Iris pigment epithelial cell (primary cell): ENCODE measurements around the gene CD93.
A peak's percentile ranks its signal among the peaks of the same experiment; 100 is the strongest.

Experiments
- DNase-seq: peaks from one replicate; pipeline ENCODE4 v3.0.0-alpha.2; 2011; ENCODE audit warnings: low read depth

Gene CD93

DNA sequence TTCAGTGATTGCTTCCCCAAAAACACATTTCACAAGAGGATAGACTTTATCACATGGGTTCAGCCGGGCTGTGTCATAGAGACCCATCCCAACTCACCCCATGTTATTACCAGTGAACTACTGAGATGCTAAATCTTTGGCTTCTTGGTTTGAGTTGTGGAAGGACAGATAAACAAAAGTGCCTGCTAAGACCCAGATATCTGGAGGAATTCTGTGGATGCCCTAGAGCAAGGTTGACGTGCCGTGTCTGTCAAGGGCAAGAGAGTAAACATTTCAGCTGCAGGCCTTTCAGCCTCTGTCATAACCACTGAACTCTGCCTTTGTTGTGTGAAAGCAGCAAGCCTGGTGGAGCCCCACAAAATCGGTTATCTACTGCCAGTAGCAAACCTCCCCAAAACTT, 25.5 kb downstream of the CD93 start:
- no peak for DNase-seq

DNA sequence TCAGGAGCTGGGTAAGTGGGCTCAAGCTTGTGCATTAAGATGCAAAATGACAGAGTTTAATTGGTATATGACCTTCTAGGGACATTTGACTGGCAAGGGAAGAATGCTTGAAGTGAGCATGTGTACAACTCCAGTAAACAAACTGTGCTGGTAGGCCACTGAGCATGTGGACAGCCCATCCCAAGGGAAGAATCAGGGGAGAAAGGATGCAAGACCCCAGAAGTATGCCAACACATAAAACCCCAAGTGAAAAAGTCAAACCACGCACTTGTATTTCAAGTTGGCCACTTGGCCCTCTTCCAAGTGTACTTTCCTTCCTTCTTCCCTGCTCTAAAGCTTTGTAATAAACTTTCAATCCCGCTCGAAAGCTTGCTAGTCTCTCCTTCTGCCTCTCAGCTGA, 26.3 kb downstream of the CD93 start:
- peak; percentile 5 for DNase-seq

DNA sequence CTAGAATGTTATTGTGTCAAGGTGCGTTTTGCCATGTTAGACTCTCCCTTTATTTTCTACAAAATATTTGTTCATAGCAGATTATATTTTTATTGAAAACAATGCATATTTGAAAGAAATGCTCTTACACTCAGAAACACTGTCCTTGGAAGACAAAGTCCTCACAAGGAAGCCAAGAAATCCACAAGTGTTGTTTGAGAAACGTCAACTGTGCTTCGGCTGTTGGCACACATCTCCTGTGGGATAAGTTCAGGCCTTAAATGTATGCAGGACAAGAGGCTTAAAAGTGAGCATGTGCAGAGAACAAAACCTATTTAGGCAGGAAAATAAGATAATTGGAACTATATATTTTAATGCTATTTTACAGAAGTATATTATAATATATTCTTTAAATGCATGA, 27.1 kb downstream of the CD93 start:
- DNase-seq, result no peak

DNA sequence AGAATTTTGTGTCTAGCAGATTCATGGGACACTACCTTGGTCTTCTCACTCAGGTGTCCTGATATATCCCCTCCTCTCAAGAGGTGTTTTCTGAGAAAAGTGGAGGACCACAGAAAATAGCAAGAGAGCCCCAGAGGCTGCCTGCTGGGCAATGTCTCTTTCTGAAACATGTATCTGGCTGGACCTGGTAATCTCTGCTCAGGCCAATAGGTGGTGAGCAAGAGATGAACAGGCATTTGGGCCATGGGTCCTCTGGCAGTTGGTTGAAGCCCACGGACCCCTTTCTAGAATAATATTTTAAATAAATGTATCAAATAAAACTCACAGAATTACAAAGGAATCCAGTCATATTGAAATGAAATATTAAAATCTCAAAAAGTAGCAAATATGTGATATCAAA, 27.9 kb downstream of the CD93 start:
- no peak for DNase-seq

DNA sequence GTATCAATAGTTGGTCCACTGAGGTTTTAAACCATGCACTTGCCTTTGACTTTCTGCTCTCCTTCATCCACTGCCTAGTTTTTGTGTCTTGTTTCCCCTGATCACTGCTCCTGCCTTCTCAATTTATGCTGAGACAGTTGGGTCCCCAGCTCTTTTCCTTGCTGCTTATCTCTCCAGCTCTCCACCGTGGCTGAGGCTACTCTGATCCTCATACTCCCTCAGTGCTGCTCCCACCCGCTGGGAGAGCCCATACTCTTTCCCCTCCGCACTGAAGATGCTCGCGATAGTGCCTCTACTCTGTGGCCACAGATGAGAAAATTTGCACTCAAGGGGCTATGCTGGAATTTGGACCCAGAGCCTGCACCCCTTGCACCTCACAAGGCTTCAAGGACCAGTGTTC, 33.2 kb downstream of the CD93 start:
- DNase-seq, result no peak

DNA sequence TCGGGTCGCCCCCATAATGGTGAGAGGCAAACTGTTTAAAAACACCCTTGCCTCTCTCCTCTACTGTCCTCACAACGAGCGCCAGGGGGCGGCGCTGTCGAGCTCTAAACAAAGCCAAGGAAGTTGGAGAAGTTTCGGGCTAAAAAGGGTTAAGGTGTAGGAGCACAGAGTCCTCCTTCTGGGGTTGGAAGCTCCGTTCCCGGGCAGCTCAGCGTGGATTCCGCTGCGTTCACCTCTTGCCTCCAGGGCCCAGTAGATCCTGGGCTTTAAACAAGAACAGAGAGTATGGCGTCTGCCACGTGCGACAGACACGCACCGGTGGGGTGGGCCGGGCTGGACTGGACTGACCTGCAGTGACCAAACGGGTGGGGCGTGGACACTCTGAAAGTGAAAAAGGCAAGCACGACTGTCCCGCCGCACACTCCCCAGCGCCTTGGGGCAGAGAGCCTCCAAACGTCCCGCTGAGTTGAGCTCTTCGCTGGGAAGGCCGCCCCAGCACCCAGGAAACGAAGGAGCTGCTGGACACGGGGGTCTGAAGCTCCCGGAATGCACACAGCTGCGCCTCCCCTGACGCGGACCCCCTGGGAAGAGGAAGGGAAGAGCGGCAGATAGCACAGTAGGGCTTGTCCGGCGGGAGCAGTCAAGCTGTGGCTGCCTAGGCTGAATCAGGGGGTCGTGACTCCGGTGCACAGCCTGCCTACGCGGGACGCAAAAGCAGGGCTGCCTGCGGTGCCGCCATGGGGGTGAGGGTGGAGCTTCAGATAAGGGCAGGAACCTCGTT, 35.1 kb downstream of the CD93 start:
- DNase-seq, result peak; percentile 83

DNA sequence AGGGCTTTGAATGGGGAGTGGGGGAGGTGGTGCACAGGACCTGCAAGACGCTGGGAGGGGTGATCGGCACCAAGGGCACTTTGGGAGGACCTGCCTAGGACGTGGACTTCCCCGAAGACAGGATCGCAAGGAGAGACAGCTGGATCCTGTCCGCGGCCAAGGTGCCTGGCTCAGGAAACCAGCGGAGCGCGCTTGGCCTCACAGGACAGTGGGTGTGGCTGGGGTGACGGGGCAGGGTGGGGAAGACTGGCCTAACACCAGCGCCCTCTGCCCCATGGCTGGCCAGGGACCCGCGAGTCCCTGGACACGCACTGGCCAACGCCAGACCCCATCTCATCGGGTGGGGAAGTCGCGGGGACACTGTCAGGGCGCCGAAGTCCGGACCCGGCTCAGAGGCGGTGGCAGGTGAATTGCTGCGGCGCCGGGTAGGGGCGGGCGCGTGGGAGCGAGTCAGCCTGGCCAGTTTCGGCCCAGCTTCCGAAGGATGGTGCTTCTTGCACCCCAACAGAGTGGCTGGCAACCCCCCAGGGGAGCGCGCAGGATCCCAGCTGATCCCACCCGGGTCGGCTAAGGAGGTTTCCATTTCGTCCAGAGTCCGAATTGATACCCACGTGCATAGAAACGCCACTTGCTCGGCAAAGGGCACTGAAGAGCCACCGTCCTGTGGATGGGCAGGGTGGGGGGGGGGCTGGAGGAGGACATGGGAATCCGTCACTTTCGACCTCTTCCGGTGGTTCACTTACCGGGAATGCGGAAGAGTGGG, 35.9 kb downstream of the CD93 start:
- peak; percentile 15 for DNase-seq

DNA sequence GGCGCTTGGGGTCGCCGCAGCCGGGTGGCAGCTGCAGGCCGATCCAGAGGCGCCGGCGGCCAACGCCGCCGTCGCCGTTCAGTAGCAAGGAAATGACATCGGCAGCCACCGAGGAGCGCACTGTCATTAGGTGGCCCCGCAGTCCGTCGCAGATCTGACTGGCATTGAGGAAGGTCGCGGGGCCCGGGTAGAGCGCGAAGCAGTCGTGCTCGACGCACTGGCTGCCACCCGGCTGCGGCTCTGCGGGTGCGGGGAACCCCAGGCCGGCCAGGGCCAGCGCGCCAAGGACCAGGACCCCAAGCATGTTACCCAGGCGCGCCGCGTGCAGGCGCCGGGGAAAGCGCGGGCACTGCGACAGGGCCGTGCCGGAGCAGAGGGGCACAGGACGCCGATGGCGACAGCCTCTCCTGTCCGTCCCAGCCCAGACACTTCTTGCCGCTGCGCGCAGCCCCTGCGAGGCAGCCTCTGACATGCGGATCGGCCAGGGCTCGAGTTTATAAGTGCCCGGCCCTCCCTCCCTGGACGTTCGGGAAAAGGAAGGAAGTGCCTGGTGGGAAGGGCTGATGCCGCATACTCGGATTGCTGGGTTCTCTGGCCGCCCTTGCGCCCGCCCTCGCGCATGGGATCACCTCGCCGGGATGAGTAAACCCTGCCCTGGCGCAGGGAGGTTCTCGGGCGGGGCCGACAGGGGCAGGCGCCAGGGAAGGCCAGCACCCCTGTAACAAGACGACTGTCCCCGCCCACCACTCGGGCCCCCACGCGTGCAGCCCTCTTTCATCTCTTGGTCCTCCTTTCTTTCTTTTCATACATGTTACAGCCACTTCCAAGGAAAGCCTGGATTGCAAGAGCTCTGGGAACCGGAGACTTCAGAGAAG, 36.7 kb downstream of the CD93 start, which contains the start of gene THBD:
Gene THBD (minus strand): TSS at position 472 of the 875 bp plus-strand sequence. CDS start 168 bp downstream, at position 304.
- DNase-seq, result peak; percentile 52

DNA sequence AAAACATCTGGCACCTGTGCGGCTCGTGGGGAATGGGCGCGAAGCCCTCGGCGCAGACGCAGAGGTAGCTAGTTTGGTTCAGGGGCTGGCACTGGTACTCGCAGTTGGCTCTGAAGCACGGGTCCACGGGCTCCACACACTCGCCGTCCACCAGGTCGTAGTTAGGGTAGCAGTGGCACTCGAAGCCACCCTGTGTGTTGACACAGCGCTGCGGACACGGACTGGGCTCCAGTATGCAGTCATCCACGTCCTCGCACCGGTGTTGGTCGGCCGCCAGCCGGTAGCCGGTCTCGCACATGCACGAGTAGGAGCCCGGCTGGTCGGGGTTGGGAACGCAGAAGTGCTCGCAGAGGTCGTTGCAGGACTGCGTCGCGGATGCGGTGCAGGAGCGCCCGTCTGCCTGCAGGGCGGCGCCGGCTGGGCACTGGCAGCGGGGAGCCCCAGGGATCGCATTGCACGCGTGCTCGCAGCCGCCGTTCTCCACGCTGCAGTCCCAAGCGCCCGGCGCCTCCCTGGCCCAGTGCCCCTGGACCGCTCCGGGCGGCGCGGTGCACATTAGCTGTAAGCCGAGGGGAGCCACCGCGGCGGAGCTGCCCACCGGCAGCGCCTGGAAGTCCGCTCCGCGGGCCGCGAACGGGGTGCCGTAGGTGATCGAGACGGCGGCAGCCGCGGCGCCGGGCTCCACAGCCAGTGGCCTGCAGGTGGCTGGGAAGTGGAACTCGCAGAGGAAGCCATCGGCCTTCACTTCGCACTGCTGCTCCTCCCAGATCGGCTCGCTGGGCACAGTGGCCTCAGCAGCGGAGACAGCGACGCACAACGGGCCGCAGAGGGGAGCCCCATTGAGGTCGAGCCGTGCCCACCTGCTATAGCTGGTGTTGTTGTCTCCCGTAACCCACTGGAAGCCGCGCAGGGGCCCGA, 37.6 kb downstream of the CD93 start:
- peak; percentile 28 for DNase-seq

DNA sequence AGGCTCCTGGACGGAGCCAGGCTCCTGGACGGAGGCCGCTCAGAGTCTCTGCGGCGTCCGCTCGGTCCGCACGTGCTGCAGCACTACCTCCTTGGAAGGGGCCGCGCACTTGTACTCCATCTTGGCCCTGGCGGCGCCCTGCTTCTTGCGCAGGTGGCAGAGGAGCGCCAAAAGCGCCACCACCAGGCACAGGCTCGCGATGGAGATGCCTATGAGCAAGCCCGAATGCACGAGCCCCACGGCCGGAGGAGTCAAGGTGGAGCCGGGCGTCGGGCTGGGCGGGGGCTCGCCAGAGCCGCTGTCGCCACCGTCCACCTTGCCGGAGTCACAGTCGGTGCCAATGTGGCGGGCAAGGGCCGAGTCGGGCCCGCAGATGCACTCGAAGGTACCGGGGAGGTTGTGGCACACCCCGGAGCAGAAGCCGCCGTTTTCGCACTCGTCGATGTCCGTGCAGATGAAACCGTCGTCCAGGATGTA, 38.3 kb downstream of the CD93 start:
- DNase-seq, result no peak

DNA sequence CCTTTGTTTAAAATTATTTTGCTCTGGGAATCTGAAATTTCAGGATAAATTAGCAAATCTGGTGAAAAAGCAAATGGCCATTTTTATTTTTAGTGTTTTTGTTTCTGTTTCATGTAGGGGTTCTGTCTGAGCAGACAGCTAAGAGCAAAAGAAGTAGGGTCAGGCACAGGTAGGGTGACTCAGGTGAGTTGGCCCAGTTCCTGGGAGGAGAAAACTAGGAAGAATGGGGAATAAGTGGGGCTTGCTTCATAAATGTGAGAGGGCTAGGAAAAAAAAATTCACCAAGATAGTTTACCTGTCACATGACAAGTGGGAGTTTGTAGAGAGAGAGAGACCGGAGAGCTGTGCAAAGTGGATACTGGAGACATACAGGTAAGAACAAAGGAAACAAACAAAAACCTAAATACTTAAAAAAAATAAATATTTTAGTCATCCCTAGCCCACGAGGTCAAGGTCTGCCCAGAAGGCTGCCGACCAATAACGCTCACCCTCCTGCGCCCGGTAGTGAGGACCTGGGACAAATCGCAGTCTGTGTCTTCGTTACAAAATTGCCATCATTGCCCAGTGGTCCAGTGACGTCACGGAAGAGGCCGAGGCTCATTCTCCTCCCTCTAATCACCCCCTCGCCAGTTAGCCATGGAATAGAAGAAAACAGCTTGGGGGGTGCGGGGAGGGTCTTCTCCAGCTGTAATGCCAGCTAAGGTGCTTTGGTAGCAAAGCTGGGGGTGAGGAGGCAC, 39.0 kb downstream of the CD93 start:
- DNase-seq, result no peak

DNA sequence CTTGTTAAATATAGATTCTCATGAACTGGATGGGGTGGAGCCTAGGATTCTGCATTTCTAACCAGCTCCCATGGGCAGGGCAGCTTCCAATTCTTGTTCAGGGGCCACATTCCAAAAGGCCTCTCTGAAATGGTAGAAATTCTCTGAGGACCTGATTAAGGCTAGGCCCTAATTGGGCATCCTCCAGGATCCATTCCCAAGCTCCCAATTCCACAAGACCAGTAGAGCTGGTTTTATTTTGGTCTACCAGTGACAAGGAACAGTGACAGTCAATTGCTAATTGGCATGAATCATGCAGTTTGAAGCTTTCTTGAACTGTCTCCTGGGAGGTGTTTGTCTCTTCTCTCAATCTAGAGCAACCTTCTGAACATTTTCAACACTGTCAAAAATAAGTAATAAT, 39.7 kb downstream of the CD93 start:
- DNase-seq, result no peak

DNA sequence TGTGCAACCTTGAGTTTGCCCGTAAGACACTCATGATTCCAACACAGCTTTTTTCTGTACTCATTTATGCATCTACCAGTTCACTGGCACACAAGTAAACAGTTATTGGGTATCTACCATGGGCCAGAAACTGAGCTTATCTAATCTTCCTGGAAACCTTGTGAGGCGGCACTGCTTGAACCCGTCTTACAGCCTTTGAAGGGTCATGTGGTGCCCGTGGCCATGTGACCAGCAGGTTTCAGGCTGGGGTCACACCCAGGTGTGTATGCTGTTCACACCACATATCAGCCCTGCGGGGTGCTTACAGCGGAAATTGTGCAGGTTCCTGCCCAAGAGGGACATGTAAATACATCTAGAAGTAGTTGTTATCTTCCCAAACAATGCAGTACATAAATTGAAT, 42.7 kb downstream of the CD93 start:
- DNase-seq, result no peak

DNA sequence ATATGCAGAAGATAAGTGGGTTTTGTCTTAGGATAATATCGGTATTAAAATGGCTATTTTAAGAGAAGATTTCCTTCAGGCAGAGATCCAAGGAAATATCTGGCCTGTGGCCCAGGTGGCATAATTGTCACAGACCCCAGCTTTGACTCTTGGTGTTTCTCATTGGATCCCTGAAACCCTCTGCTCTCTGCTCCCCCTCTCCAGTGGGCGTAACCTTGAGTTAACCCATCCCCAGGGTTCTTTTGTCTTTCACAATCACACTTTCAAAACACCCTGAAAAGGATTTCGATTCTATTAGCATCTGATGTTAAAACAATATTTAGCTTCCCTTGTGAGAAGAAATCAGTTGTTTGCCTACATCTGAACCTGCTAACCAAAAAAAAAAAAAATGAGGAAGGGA, 43.9 kb downstream of the CD93 start:
- no peak for DNase-seq

DNA sequence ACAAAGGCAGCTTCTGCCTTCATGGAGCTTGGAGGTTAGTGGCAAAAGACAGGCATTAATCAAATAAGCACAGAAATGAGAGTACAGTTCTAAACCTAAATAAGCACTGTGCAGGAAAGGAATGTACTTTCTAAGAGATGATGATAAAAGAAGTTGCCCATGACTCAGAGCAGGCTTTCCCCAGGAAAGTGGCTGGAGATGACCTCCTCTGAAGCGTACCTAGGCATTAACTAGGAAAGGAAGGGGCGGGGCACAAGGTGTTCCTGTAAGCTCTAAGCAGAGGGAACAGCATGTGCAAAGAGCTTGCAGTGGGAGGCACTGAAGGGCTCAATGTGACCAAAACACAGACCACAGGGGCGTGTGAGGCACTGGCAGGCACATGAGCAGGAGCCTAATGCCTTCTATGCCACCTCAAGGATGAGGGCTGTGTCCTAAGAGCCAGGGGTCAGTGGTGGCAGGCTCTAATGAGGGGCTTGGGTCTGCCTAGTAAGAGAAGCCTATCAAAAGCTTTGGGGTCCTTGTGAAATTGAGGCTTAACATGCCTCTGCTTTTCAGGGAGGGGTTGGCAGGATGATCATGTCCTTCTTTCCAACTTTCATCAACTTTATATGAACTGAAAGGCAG, 46.1 kb downstream of the CD93 start:
- DNase-seq, result no peak

DNA sequence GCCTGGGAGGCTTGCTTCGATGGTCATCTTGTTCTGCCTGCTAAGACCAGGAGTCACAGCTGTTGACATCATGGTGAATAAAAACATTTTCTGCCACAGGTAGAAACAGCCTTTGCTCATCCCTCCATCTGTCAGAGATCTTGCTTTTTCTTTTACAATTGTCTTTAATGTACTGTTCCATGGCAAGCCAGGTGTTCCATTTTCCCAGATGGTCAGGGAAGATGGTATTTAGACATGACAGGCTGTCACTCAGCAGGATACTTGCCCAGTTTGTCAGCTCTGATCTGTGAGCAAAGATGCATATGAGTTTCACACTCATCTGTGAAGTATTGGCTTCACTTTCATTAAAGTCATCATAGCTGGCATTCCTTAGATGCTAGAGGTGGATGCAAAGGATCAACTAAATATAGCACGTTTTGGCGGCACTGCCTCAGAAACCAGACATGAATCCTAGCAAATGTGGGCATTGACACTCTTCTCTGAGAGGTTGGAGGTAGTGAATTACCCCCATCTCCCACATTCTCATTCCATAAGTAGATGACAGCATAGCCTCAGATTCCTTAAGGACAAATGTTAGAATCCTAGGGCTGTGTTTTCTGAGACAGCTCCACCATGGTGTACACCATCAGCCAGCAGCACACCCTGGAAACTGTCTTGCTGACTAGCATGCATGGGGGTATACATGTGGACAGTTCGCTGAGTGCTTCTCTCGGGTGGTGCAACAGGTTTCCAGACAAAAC, 46.8 kb downstream of the CD93 start:
- DNase-seq, result no peak

DNA sequence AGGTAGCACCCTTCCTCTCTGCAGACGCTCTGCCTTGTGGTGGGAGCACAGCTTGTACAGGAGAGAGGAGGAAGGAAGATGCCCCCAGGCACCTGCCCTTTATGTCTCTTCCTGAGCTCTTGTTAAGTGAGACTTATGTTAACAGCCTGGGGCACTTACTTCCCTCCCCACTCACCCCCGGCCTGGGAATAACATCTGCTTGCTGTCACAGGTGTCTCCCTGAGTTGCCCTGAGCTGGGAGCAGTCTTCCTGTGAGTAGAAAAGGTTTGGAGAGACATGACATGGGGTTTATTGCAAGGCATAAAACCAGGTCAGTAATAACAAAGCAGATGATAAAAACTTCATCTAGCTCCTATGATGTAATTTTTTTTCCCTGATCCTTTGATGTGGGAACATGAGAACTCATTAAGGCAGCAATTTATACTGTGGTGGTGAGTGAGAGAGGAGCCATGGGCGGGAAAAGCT, 49.1 kb downstream of the CD93 start:
- DNase-seq, result no peak

DNA sequence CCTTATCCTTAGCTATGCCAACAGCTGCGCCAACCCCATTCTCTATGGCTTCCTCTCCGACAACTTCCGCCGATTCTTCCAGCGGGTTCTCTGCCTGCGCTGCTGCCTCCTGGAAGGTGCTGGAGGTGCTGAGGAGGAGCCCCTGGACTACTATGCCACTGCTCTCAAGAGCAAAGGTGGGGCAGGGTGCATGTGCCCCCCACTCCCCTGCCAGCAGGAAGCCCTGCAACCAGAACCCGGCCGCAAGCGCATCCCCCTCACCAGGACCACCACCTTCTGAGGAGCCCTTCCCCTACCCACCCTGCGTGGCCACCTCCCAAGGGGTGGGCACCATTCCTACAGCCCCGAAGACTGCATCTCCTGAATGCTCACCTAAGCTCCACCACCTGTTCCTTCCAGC, 49.8 kb downstream of the CD93 start:
- no peak for DNase-seq

DNA sequence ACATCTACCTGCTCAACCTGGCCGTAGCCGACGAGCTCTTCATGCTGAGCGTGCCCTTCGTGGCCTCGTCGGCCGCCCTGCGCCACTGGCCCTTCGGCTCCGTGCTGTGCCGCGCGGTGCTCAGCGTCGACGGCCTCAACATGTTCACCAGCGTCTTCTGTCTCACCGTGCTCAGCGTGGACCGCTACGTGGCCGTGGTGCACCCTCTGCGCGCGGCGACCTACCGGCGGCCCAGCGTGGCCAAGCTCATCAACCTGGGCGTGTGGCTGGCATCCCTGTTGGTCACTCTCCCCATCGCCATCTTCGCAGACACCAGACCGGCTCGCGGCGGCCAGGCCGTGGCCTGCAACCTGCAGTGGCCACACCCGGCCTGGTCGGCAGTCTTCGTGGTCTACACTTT, 50.4 kb downstream of the CD93 start:
- no peak for DNase-seq
